ENCODE measurements around the gene CZIB. TPM values are rescaled to one million over a fixed set of nuclear protein-coding genes. Genes with fewer than 3 reads are reported as not detected.

The CZIB gene
- total and polyA plus RNA-seq, 2 of the 13 experiments (the other 11 are each of a cell fraction or from before 2014, with no cell fraction given), result 49.2 to 67.0 TPM

- TF ChIP-seq NFAT5 (CRISPR knock-in tag; IDR thresholded peaks at IDR 0.05), result no peak
- no peak for TF ChIP-seq ZNF546 (CRISPR knock-in tag; conservative IDR thresholded peaks at IDR 0.05)
- no peak for TF ChIP-seq MLLT10 (CRISPR knock-in tag; IDR thresholded peaks at IDR 0.05)
- TF ChIP-seq BRCA1 (CRISPR knock-in tag; IDR thresholded peaks at IDR 0.05), result no peak
- no peak for TF ChIP-seq ZSCAN29 (CRISPR knock-in tag; conservative IDR thresholded peaks at IDR 0.05)
- TF ChIP-seq ZNF224 (CRISPR knock-in tag; IDR thresholded peaks at IDR 0.05), result no peak
- TF ChIP-seq SALL2 (CRISPR knock-in tag; IDR thresholded peaks at IDR 0.05), result no peak
- no peak for TF ChIP-seq ZNF674 (CRISPR knock-in tag; IDR thresholded peaks at IDR 0.05; ENCODE audit: low read depth)
- TF ChIP-seq ZBTB21 (CRISPR knock-in tag; IDR thresholded peaks at IDR 0.05), result no peak
- TF ChIP-seq RELA (CRISPR knock-in tag; IDR thresholded peaks at IDR 0.05), result no peak
- TF ChIP-seq, protein P1, sequence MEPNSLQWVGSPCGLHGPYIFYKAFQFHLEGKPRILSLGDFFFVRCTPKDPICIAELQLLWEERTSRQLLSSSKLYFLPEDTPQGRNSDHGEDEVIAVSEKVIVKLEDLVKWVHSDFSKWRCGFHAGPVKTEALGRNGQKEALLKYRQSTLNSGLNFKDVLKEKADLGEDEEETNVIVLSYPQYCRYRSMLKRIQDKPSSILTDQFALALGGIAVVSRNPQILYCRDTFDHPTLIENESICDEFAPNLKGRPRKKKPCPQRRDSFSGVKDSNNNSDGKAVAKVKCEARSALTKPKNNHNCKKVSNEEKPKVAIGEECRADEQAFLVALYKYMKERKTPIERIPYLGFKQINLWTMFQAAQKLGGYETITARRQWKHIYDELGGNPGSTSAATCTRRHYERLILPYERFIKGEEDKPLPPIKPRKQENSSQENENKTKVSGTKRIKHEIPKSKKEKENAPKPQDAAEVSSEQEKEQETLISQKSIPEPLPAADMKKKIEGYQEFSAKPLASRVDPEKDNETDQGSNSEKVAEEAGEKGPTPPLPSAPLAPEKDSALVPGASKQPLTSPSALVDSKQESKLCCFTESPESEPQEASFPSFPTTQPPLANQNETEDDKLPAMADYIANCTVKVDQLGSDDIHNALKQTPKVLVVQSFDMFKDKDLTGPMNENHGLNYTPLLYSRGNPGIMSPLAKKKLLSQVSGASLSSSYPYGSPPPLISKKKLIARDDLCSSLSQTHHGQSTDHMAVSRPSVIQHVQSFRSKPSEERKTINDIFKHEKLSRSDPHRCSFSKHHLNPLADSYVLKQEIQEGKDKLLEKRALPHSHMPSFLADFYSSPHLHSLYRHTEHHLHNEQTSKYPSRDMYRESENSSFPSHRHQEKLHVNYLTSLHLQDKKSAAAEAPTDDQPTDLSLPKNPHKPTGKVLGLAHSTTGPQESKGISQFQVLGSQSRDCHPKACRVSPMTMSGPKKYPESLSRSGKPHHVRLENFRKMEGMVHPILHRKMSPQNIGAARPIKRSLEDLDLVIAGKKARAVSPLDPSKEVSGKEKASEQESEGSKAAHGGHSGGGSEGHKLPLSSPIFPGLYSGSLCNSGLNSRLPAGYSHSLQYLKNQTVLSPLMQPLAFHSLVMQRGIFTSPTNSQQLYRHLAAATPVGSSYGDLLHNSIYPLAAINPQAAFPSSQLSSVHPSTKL (CRISPR knock-in tag; IDR thresholded peaks at IDR 0.05), result peak; percentile 78
- no peak for TF ChIP-seq FUBP1 (CRISPR knock-in tag; IDR thresholded peaks at IDR 0.05; ENCODE audit: borderline replicate concordance)
- no peak for TF ChIP-seq MAF1 (CRISPR knock-in tag; IDR thresholded peaks at IDR 0.05; ENCODE audit: borderline replicate concordance)
- no peak for TF ChIP-seq LCORL (IDR thresholded peaks at IDR 0.05)
- peak; percentile 37; the same call in 1 of the 2 replicates for TF ChIP-seq LCORL (CRISPR knock-in tag; IDR thresholded peaks at IDR 0.05)
- no peak; the same call in 1 of the 2 replicates for TF ChIP-seq THAP11 (CRISPR knock-in tag; IDR thresholded peaks at IDR 0.05)
- TF ChIP-seq ZBTB20 (CRISPR knock-in tag; IDR thresholded peaks at IDR 0.05; ENCODE audit: borderline replicate concordance, low read depth), result no peak; the same call in 1 of the 2 replicates
Observed at GRCh38 chr1:53176452-53177208, 43.8 kb downstream of the CZIB start (continued).

Data from HepG2 (cell line).